Ishikawa (cell line): Measurements from ENCODE around the gene MIR17HG.

ENCODE experiments used
- CREB1 ChIP-seq: IDR thresholded peaks from 2 replicates; pipeline ENCODE4 v1.6.1; 2012; ENCODE audit warnings: low read depth
- EP300 ChIP-seq: IDR thresholded peaks from 2 replicates; pipeline ENCODE4 v1.6.1; 2012; ENCODE audit warnings: borderline replicate concordance
- MAX ChIP-seq: IDR thresholded peaks from 2 replicates; pipeline ENCODE4 v1.6.1; 2012

GRCh38 chr13:91400063-91400399 lies 52.5 kb downstream of the MIR17HG start:
- TF ChIP-seq MAX (no peak), EP300 (no peak), CREB1 (no peak)
